ENCODE measurements around the gene FKBP7. TPM values are rescaled to one million over a fixed set of nuclear protein-coding genes. Genes with fewer than 3 reads are reported as not detected.
A peak's percentile ranks its signal among the peaks of the same experiment; 100 is the strongest.

FKBP7 gene
- total RNA-seq, 1 experiment from 2014 or later: 8.4 TPM

- Mint-ChIP-seq H3K9me3 (ENCODE audit: unreplicated experiment) (no peaks in the 10 kb centered on the region), H3K27me3 (ENCODE audit: insufficient read depth, unreplicated experiment) (no peaks in the 10 kb centered on the region), H3K36me3 (ENCODE audit: insufficient read depth, unreplicated experiment) (peaks cover 7% of the 10 kb centered on the region), H3K4me1 (ENCODE audit: insufficient read depth, unreplicated experiment) (no peaks in the 10 kb centered on the region), H3K27ac (ENCODE audit: low read depth, unreplicated experiment) (peak overlapping the region; percentile 95), H3K4me3 (ENCODE audit: unreplicated experiment) (peak overlapping the region; percentile 90)
- CTCF ChIA-PET: interaction anchor here (0.6 to 2.4 kb wide), 14 partner anchors 8 to 307 kb away, joined by 3 to 17 read pairs (median 3); partner anchors contain the start of genes FKBP7 and PLEKHA3
- POLR2A ChIA-PET: interaction anchor here (0.6 to 2.7 kb wide), 13 partner anchors 11 to 412 kb away, joined by 3 to 24 read pairs (median 3); partner anchors contain the start of genes PJVK, PLEKHA3, PRKRA and RBM45
- intact Hi-C loops (cut with micrococcal nuclease): loop anchor here (1.0 to 5.0 kb wide), 3 partner anchors 43 to 411 kb away; partner anchors contain the start of genes PLEKHA3 and RBM45
- peak; percentile 17 for DNase-seq (ENCODE audit: unreplicated experiment)
- TF ChIP-seq, protein P1, sequence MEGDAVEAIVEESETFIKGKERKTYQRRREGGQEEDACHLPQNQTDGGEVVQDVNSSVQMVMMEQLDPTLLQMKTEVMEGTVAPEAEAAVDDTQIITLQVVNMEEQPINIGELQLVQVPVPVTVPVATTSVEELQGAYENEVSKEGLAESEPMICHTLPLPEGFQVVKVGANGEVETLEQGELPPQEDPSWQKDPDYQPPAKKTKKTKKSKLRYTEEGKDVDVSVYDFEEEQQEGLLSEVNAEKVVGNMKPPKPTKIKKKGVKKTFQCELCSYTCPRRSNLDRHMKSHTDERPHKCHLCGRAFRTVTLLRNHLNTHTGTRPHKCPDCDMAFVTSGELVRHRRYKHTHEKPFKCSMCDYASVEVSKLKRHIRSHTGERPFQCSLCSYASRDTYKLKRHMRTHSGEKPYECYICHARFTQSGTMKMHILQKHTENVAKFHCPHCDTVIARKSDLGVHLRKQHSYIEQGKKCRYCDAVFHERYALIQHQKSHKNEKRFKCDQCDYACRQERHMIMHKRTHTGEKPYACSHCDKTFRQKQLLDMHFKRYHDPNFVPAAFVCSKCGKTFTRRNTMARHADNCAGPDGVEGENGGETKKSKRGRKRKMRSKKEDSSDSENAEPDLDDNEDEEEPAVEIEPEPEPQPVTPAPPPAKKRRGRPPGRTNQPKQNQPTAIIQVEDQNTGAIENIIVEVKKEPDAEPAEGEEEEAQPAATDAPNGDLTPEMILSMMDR (IDR thresholded peaks at IDR 0.05; ENCODE audit: unreplicated experiment): no peak
- TSS peak; percentile 53 for BruUV-seq (replicated peaks)
Measured at GRCh38 chr2:178523596-178524134, 45.3 kb upstream of the FKBP7 start.

GRCh38 chr2:178522950-178523595, 44.7 kb upstream of the FKBP7 start:
- no TSS peak for BruUV-seq (replicated peaks)
- peak overlapping the region; percentile 90 for H3K4me3 Mint-ChIP-seq (ENCODE audit: unreplicated experiment)
- H3K27me3 Mint-ChIP-seq (ENCODE audit: insufficient read depth, unreplicated experiment): no peaks in the 10 kb centered on the region
- intact Hi-C loops (cut with micrococcal nuclease): loop anchor here (1.0 to 5.0 kb wide), 3 partner anchors 43 to 411 kb away; partner anchors contain the start of genes PLEKHA3 and RBM45
- no peaks in the 10 kb centered on the region for H3K4me1 Mint-ChIP-seq (ENCODE audit: insufficient read depth, unreplicated experiment)
- CTCF ChIA-PET: interaction anchor here (0.6 to 2.4 kb wide), 15 partner anchors 8 to 644 kb away, joined by 3 to 17 read pairs (median 4); no protein-coding TSS in a partner anchor
- TF ChIP-seq, protein P1 (IDR thresholded peaks at IDR 0.05; ENCODE audit: unreplicated experiment): peak; percentile 87
- no peaks in the 10 kb centered on the region for H3K9me3 Mint-ChIP-seq (ENCODE audit: unreplicated experiment)
- POLR2A ChIA-PET: interaction anchor here (0.6 to 2.7 kb wide), 17 partner anchors 10 to 1365 kb away, joined by 3 to 24 read pairs (median 3); partner anchors contain the start of genes PJVK, PLEKHA3, PRKRA and RBM45
- H3K27ac Mint-ChIP-seq (ENCODE audit: low read depth, unreplicated experiment): peak overlapping the region; percentile 95
- H3K36me3 Mint-ChIP-seq (ENCODE audit: insufficient read depth, unreplicated experiment): peaks cover 11% of the 10 kb centered on the region
- DNase-seq (ENCODE audit: unreplicated experiment): peak; percentile 92

DNA sequence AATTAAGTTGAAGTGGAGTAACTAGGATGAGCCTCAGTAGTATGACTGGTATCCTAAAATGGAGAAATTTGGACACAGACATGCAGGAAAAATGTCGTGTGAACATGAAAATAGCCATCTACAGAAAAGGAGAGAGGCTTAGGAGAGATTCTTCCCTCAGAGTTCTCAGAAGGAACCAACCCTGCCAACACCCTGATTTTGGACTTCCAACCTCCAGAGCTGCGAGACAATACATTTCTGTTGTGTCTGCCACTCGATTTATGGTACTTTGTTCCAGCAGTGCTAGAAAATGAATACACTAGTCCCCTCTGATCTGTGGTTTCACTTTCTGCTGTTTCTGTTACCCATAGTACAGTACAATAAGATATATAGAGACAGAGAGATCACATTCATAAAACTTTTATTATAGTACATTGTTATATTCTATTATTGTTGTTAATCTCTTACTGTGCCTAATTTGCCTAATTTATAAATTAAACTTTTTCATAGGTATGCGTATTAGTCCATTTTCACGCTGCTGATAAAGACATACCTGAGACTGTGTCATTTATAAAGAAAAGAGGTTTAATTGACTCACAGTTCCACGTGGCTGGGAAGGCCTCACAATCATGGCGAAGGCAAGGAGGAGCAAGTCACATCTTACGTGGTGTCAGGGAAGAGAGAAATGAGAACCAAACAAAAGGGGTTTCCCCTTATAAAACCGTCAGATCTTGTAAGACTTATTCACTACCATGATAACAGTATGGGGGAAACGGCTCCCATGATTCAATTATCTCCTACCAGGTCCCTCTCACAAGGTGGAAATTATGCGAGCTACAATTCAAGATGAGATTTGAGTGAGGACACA, 43.1 kb upstream of the FKBP7 start:
- POLR2A ChIA-PET: no interaction called here
- H3K27me3 Mint-ChIP-seq (ENCODE audit: insufficient read depth, unreplicated experiment): no peaks in the 10 kb centered on the region
- CTCF ChIA-PET: interaction anchor here (0.6 to 2.4 kb wide), 6 partner anchors 8 to 1494 kb away, joined by 3 to 17 read pairs (median 3); no protein-coding TSS in a partner anchor

More for the DNA sequence above, 43.1 kb upstream of the FKBP7 start:
- H3K4me1 Mint-ChIP-seq (ENCODE audit: insufficient read depth, unreplicated experiment): no peaks in the 10 kb centered on the region
- BruUV-seq (replicated peaks): no TSS peak
- DNase-seq (ENCODE audit: unreplicated experiment): no peak
- peaks cover 20% of the 10 kb centered on the region for H3K36me3 Mint-ChIP-seq (ENCODE audit: insufficient read depth, unreplicated experiment)
- no peaks in the 10 kb centered on the region for H3K9me3 Mint-ChIP-seq (ENCODE audit: unreplicated experiment)
- intact Hi-C loops (cut with micrococcal nuclease): loop anchor here (5.0 kb wide), 1 partner anchor 409 kb away; the partner anchor contains the start of gene RBM45
- H3K27ac Mint-ChIP-seq (ENCODE audit: low read depth, unreplicated experiment): no peak overlapping the region
- TF ChIP-seq, protein P1 (IDR thresholded peaks at IDR 0.05; ENCODE audit: unreplicated experiment): no peak
- H3K4me3 Mint-ChIP-seq (ENCODE audit: unreplicated experiment): no peak overlapping the region
